Measurements from ENCODE around the gene HHATL.

GRCh38 chr3:42683875-42684598 is 18.6 kb downstream of the HHATL start:
- TF ChIP-seq POLR2A (IDR thresholded peaks at IDR 0.05) (no peak), CTCF (IDR thresholded peaks at IDR 0.05) (no peak), EP300 (IDR thresholded peaks at IDR 0.05) (no peak), POLR2AphosphoS5 (IDR thresholded peaks at IDR 0.05) (peak in 1 of 3 donors; percentile 28)

All from suprapubic skin (tissue), 4 donors.